Umbilical cord (tissue), 2 donors: ENCODE results near the gene PRKCD. TPM values are rescaled to one million over a fixed set of nuclear protein-coding genes. Genes with fewer than 3 reads are reported as not detected.
A peak's percentile ranks its signal among the peaks of the same experiment; 100 is the strongest.

Source experiments
- DNase-seq: peaks from one replicate; pipeline ENCODE4 v3.0.0-alpha.2; 2015; ENCODE audit warnings: low spot score
- total RNA-seq: library from RNA; depleted of rRNA; stranded (reverse); fragments of >200 nt; gene quantifications from one replicate; pipeline ENCODE4 v1.2.3, GENCODE V29; 2014; ENCODE audit warnings: low replicate concordance; ENCODE audit not compliant: insufficient read depth

PRKCD gene
- total RNA-seq, 1 donor from 2014 or later, result 1.7 TPM

DNA sequence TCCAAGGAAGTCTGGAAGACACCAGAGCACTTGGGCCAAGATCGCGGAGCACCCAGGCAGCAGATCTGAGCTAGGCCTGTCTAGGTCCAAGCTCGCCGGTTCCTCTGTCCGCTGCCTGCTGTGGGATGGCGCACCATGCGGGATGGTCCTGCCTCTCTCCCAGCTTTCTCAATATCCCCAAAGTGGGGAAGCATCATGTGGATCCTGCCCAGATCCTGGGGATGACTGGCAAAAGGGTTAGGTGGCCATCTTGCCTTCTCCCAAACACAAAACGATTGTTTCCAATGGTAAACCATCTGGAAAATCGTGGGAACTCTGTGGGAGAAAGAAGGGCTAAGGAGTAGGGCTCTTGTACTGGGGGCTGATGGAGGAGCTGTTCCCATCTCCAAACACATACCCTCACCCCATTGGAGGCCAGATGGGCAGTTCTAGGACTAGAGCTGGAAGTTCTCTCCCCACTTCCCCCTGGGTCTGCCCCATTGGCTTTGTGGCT is 8.9 kb downstream of the PRKCD start:
- DNase-seq, result peak; percentile 26

DNA sequence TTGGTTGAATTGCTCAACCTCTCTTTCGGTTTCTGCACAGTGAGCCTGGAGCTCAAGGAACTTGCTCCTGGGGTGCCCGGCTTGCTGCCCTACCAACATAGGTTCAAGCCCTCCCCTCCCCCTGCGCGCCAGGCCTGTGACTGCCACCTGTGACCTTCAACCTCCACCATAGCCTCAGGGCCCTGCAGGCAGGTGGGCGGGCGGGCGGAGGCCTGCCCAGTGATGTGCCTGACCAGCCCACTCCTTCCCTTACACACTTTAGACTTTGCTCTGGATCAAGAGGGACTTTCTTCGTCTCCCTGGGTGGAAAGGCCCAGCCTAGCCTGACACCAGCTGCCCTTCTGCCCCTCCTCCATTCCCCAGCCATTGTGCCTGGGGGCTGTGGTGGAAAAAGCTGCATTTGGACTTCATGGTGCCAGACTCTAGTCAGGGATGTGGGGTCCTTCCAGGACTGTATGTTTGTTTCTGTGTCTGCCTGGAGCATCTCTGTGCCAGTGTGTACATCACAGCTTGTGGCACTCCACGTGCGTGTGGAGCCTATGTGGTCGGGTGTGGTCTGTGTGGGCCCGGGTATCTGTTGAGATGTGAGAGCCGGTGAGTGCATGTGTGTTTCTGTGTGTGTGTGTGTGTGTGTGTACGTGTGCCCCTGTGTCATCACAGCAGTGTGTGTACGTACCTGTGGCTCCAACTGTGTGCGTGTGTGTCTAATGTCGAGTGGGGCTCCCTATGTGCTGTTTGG is 9.5 kb downstream of the PRKCD start:
- DNase-seq, result no peak

GRCh38 chr3:53171064-53171418 is 10.0 kb downstream of the PRKCD start:
- no peak for DNase-seq

DNA sequence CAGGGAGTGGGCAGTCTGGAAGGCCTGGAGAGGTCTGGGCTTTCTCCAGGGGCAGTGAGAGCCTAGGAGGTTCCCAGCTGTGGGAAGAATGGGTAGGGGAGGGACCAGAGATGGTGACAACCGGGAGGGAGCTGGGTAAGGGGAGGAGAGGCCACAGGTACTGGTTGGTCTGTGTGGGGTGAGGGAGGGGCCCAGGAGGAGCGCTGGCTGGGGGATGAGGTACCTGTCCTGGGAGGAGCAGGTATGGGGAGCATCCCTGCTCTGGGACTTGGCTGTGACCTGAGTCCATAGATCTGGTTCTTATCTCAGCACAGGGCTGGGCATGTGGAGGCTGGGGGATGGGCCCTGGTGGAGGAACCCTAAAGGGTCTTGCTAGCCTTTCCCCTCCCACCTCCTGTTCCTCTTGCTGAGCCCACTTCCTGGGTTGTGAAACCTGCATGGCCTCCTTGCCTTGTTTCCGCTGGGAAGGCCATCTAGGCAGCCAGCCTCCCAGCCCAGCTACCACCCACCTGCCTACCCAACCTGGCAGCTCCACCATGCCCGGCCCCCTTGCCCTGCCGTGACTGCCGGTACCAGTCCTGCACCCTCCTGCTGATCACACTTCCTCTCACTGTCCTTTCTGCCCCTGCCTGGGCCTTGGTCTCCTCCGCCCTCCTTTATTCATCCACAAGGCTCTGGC is 11.0 kb downstream of the PRKCD start:
- DNase-seq, result no peak

DNA sequence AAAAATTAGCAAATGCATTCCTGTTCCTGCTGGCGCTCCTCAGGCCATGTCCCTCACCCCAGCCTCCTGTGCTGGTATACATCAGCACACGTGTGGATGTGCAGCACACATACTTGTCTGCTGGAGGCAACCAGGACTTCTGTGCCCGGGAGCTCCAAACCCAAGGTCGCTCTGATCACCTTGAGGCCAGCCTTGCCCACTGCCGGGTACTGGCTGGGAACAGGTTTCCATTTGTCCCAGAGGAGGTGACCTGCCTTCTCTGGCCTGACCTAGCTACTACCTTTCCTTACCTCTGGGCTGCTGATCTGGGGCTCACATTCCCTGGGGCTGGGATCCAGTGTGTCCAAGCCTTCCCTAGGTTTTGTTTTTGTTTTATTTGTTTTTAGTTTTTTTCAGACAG is 12.1 kb downstream of the PRKCD start:
- no peak for DNase-seq

DNA sequence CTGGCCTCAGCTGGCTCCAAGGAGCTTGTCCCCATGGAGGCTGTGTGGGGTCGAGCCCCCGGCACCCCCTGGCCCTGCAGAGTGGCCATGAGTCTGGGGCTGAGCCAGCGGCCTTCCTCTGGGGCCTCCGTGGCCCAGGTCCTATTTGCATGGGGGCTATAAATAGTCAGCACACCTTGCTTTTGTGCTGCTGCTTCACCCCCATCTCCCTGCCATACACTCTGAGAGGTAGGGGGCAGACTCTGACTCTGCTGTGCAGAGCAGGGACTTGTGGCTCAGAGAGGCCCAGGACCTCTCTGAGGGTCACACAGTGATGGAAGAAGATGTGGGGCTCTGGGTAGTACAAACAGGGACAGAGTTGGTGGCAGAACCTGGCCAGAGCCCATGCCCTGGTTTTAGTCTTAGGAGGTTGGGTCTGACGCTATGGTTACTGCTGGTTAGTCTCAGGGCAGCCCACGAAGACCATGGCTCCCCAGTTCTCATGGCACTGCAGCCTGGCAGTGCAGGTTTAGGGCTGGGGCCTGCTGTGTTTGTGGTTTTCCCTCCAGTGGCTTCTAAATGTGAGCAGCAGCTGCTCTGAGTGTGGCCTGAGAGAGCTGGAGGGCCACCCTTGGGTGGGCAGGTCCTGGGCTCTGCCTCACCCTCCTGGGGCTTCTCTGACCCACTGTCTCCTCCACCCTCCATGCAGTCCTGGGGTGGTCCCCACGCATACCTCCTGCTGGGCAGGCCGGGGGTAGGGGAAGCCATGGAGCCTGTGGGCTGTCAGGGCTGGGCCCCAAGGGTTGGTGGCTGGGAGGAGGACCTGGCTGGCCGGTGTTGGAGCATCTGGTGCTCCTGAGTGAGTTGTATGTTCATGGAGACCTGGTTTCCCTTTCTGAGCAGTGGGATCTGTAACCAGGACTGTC is 13.6 kb downstream of the PRKCD start:
- no peak for DNase-seq

GRCh38 chr3:53175613-53176540 is 14.9 kb downstream of the PRKCD start:
- no peak for DNase-seq

GRCh38 chr3:53178246-53178645 is 17.2 kb downstream of the PRKCD start:
- no peak for DNase-seq

DNA sequence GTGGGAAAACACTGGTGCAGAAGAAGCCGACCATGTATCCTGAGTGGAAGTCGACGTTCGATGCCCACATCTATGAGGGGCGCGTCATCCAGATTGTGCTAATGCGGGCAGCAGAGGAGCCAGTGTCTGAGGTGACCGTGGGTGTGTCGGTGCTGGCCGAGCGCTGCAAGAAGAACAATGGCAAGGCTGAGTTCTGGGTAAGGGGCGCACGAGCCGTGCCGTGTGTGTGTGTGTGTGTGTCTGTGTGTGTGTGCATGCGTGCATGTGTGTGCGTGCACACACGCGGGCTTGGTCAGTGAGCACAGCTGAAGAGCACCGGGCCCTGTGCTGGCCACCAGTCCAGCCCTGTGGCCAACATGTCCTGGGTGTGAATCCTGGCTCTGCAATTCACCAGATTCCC is 18.6 kb downstream of the PRKCD start:
- DNase-seq, result no peak

- no peak for DNase-seq
Observed at GRCh38 chr3:53180305-53181023, 19.5 kb downstream of the PRKCD start.

GRCh38 chr3:53181024-53181371 is 20.0 kb downstream of the PRKCD start:
- no peak for DNase-seq

DNA sequence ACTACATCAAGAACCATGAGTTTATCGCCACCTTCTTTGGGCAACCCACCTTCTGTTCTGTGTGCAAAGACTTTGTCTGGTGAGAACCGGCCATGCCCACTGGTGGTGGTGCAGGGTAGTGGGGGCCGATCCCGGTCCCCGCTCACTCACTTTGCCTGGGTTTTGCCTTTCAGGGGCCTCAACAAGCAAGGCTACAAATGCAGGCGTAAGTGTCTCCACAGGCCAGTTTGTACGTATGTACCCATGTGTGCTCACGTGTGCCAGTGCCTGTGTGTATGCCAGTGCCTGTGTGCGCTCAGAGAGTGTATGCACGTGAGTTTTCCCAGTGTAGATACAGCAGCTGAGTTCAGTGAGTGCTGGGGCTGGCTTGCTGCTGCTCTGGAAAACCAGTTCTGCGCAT is 20.5 kb downstream of the PRKCD start:
- DNase-seq, result no peak

- DNase-seq, result no peak
Observed at GRCh38 chr3:53182764-53183355, 21.9 kb downstream of the PRKCD start.

- DNase-seq, result no peak
Observed at GRCh38 chr3:53183514-53183913, 22.5 kb downstream of the PRKCD start.

DNA sequence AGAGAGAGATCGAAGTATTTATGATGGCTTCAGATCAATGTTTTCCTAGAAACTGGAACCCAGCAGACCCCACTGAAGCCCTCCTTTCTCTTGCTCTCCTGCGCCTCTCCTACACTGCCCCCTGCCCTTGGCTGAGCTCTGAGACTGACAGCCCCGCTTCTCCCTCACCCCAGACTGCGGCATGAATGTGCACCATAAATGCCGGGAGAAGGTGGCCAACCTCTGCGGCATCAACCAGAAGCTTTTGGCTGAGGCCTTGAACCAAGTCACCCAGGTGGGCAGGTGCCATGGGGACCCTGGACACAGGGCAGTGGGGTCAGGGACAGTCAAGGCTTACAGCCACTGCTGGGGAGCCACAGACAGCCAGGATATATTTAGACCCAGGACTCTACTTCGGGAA is 23.7 kb downstream of the PRKCD start:
- DNase-seq, result no peak

GRCh38 chr3:53185761-53186465 is 24.9 kb downstream of the PRKCD start:
- DNase-seq, result no peak

DNA sequence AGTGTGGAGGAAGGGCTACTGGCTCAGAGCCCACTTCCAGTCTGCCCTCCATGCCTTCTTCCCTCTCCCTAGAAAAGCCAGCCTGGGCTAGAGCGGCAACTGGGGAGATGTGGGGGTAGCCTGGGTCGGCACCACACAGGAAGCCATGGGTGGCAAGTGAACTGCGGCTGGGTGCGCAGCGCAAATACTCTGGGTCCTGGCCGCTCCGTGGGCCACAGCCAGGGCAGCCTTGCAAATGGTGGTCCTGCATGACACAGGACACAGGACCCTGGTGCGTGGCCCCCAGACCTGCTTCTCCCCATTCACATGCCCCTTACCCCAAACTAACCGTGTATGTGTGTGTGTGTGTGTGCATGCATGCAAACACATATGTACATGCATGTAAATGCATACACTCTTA is 25.7 kb downstream of the PRKCD start:
- no peak for DNase-seq

GRCh38 chr3:53187430-53187829 is 26.4 kb downstream of the PRKCD start:
- DNase-seq, result no peak

GRCh38 chr3:53188136-53188685 is 27.2 kb downstream of the PRKCD start:
- DNase-seq, result no peak
